K562 (cell line): ENCODE measurements around the gene DENND6B. TPM values are rescaled to one million over a fixed set of nuclear protein-coding genes. Genes with fewer than 3 reads are reported as not detected.

ENCODE experiments used
- ARNT ChIP-seq, 2 experiments: fragments of 450-650 bp; IDR thresholded peaks; 2 replicates each; pipeline ENCODE4 v1.6.1; 2016; ENCODE audit warnings: mild to moderate bottlenecking in 1 of 2
- ELF1 ChIP-seq: fragments of 200-800 bp; sonication (Bioruptor generic); IDR thresholded peaks from 2 replicates; pipeline ENCODE4 v1.6.1; 2016; ENCODE audit warnings: missing genetic modification characterization, missing compliant biosample characterization
- EWSR1 ChIP-seq: fragments of 450-650 bp; IDR thresholded peaks from 2 replicates; pipeline ENCODE4 v1.6.1; 2018; ENCODE audit warnings: borderline replicate concordance, mild to moderate bottlenecking, low read depth, moderate library complexity; ENCODE audit not compliant: partially characterized antibody
- FOS ChIP-seq: IDR thresholded peaks from 3 replicates; pipeline ENCODE4 v1.6.1; 2011; ENCODE audit not compliant: insufficient read length; ENCODE audit errors: extremely low read depth
- KLF6 ChIP-seq: fragments of 250-450 bp; sonication (Bioruptor Pico); IDR thresholded peaks from 2 replicates; pipeline ENCODE4 v1.4.0; 2020; ENCODE audit warnings: mild to moderate bottlenecking, moderate library complexity, borderline replicate concordance
- MAFF ChIP-seq: IDR thresholded peaks from 2 replicates; pipeline ENCODE4 v1.6.1; 2012; ENCODE audit warnings: low read length, improper control_type of control experiment
- MAZ ChIP-seq, 2 experiments: fragments of 450-650 bp in 1 of 2; sonication (generic) in 1 of 2; formaldehyde crosslinking; IDR thresholded peaks in 1 of 2; conservative IDR thresholded peaks in 1 of 2; 2 replicates each; pipeline versions ENCODE4 v1.4.0 to v1.5.0; 2020; ENCODE audit warnings: mild to moderate bottlenecking in 1 of 2, missing genetic modification reagents in 1 of 2
- MCM7 ChIP-seq, 2 experiments: fragments of 450-650 bp; IDR thresholded peaks; 2 replicates each; pipeline ENCODE4 v1.6.1; 2016 to 2018
- NFIC ChIP-seq: fragments of 450-650 bp; IDR thresholded peaks from 2 replicates; pipeline ENCODE4 v1.6.1; 2017; ENCODE audit warnings: mild to moderate bottlenecking, inconsistent platforms
- PHF20 ChIP-seq: fragments of 450-650 bp; IDR thresholded peaks from 2 replicates; pipeline ENCODE4 v1.6.1; 2018; ENCODE audit not compliant: partially characterized antibody
- POLR3G ChIP-seq: IDR thresholded peaks from 2 replicates; pipeline ENCODE4 v1.6.1; 2011; ENCODE audit not compliant: insufficient read length, insufficient replicate concordance; ENCODE audit errors: extremely low read depth
- SRF ChIP-seq, 2 experiments: fragments of 250-450, 450-650 bp in 1 of 2; sonication (Bioruptor Pico) in 1 of 2; sonication (generic) in 1 of 2; formaldehyde crosslinking; IDR thresholded peaks; 2 replicates each; pipeline versions ENCODE4 v1.5.0 to v1.5.1; 2020 to 2022; ENCODE audit warnings: mild to moderate bottlenecking in 1 of 2, missing genetic modification reagents in 1 of 2
- TOE1 ChIP-seq, 2 experiments: fragments of 450-650 bp in 1 of 2; sonication (generic) in 1 of 2; formaldehyde crosslinking in 1 of 2; IDR thresholded peaks; 2 replicates each; pipeline versions ENCODE4 v1.7.1 to v1.8.0; 2016 to 2022; ENCODE audit warnings: borderline replicate concordance in 2 of 2, mild to moderate bottlenecking in 2 of 2, antibody characterized with exemption in 1 of 2, inconsistent platforms in 1 of 2, low read depth in 1 of 2, missing genetic modification reagents in 1 of 2, moderate library complexity in 1 of 2
- XRCC3 ChIP-seq: fragments of 450-650 bp; IDR thresholded peaks from 2 replicates; pipeline ENCODE4 v1.6.1; 2017; ENCODE audit warnings: mild to moderate bottlenecking, moderate library complexity
- XRCC4 ChIP-seq: IDR thresholded peaks from one replicate; pipeline ENCODE4 v1.6.1; 2011; ENCODE audit not compliant: insufficient read depth, insufficient read length; ENCODE audit errors: extremely low read depth
- ZKSCAN1 ChIP-seq: fragments of 150-350 bp; IDR thresholded peaks from 2 replicates; pipeline ENCODE4 v1.6.1; 2016; ENCODE audit warnings: low read depth, low read length
- ZNF224 ChIP-seq: sonication (generic); formaldehyde crosslinking; IDR thresholded peaks from 2 replicates; pipeline ENCODE4 v1.8.0; 2022; ENCODE audit warnings: mild to moderate bottlenecking, missing genetic modification reagents
- ZSCAN32 ChIP-seq: fragments of 450-650 bp; formaldehyde crosslinking; IDR thresholded peaks from 2 replicates; pipeline ENCODE4 v1.4.0; 2020; ENCODE audit warnings: mild to moderate bottlenecking, moderate library complexity
- polyA plus RNA-seq, 8 experiments: library from polyadenylated mRNA; depleted of rRNA in 4 of 8; stranded (reverse) in 5 of 8; unstranded in 3 of 8; fragments of >200 nt; fragmentation: Nextera tagmentation in 2 of 8; fragmentation: Illumina TruSeq in 1 of 8; extraction: Ambion mirVana in 2 of 8; extraction: Trizol in 1 of 8; gene quantifications; 2 replicates each; pipeline versions ENCODE4 v1.2.1 to v1.2.3, GENCODE V29; 2011 to 2014; ENCODE audit warnings: inconsistent platforms in 1 of 8, missing spikeins in 1 of 8
- total RNA-seq, 7 experiments: library from RNA; depleted of rRNA in 6 of 7; stranded (reverse); fragments of >200 nt in 6 of 7; fragmentation: Illumina TruSeq in 2 of 7; extraction: Trizol in 2 of 7; gene quantifications; 2 replicates each; pipeline versions ENCODE4 v1.2.1 to v1.2.3, GENCODE V29; 2011 to 2021; ENCODE audit warnings: low replicate concordance in 1 of 7
- TF ChIP-seq, protein P1 (sequence below), 2 experiments: IDR thresholded peaks; 2 replicates each; pipeline ENCODE4 v1.6.1; 2012; ENCODE audit warnings: improper control_type of control experiment in 2 of 2, low read depth in 2 of 2, low read length in 2 of 2, borderline replicate concordance in 1 of 2
- TF ChIP-seq, protein P2 (sequence below): fragments of 450-650 bp; IDR thresholded peaks from 2 replicates; pipeline ENCODE4 v1.6.1; 2016; ENCODE audit warnings: borderline replicate concordance
- TF ChIP-seq, protein P3 (sequence below): sonication (generic); formaldehyde crosslinking; IDR thresholded peaks from 2 replicates; pipeline ENCODE4 v1.8.1; 2023; ENCODE audit warnings: mild to moderate bottlenecking, missing genetic modification reagents, moderate library complexity
- TF ChIP-seq, protein P4 (sequence below): fragments of 250-450 bp; sonication (Bioruptor Pico); IDR thresholded peaks from 2 replicates; pipeline ENCODE4 v1.8.0; 2022; ENCODE audit warnings: inconsistent platforms

Gene DENND6B
- total and polyA plus RNA-seq, 9 of the 15 experiments (the other 6 are each of a cell fraction or from before 2014, with no cell fraction given) = 0.07 to 3.7 (median 1.5) TPM

DNA sequence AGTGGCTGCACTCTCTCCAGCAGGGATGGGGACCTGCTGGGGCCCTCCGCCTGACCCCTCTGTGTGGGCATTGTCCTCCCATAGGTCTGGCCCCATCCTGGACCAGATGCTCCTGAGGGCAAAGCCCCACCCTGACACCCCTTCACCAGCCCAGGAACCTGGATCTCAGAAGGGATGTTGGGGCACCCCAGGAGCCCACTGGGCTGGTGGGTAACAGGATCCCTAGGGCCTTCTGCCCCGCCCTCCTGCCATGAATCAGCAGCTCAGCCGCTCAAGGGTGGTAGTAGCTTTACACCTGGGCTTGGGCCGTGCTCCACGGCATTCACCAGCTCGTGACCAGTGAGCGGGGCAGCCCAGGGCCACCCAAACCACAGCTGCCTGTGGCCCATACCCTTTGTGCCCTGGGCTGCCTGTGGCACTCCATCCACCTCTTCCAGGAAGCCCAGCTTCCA lies 64.3 kb downstream of the DENND6B start (continued):
- TF ChIP-seq, protein P1, sequence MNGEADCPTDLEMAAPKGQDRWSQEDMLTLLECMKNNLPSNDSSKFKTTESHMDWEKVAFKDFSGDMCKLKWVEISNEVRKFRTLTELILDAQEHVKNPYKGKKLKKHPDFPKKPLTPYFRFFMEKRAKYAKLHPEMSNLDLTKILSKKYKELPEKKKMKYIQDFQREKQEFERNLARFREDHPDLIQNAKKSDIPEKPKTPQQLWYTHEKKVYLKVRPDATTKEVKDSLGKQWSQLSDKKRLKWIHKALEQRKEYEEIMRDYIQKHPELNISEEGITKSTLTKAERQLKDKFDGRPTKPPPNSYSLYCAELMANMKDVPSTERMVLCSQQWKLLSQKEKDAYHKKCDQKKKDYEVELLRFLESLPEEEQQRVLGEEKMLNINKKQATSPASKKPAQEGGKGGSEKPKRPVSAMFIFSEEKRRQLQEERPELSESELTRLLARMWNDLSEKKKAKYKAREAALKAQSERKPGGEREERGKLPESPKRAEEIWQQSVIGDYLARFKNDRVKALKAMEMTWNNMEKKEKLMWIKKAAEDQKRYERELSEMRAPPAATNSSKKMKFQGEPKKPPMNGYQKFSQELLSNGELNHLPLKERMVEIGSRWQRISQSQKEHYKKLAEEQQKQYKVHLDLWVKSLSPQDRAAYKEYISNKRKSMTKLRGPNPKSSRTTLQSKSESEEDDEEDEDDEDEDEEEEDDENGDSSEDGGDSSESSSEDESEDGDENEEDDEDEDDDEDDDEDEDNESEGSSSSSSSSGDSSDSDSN (IDR thresholded peaks at IDR 0.05; ENCODE audit: borderline replicate concordance in 1 of 2, low read depth in 2 of 2, low read length in 2 of 2) = no peak
- TF ChIP-seq, protein P2, sequence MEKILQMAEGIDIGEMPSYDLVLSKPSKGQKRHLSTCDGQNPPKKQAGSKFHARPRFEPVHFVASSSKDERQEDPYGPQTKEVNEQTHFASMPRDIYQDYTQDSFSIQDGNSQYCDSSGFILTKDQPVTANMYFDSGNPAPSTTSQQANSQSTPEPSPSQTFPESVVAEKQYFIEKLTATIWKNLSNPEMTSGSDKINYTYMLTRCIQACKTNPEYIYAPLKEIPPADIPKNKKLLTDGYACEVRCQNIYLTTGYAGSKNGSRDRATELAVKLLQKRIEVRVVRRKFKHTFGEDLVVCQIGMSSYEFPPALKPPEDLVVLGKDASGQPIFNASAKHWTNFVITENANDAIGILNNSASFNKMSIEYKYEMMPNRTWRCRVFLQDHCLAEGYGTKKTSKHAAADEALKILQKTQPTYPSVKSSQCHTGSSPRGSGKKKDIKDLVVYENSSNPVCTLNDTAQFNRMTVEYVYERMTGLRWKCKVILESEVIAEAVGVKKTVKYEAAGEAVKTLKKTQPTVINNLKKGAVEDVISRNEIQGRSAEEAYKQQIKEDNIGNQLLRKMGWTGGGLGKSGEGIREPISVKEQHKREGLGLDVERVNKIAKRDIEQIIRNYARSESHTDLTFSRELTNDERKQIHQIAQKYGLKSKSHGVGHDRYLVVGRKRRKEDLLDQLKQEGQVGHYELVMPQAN = no peak
- TF ChIP-seq ARNT (IDR thresholded peaks at IDR 0.05) = no peak
- TF ChIP-seq ZKSCAN1 = no peak
- TF ChIP-seq NFIC = no peak
- TF ChIP-seq KLF6 (CRISPR knock-in tag) = no peak
- TF ChIP-seq, protein P3, sequence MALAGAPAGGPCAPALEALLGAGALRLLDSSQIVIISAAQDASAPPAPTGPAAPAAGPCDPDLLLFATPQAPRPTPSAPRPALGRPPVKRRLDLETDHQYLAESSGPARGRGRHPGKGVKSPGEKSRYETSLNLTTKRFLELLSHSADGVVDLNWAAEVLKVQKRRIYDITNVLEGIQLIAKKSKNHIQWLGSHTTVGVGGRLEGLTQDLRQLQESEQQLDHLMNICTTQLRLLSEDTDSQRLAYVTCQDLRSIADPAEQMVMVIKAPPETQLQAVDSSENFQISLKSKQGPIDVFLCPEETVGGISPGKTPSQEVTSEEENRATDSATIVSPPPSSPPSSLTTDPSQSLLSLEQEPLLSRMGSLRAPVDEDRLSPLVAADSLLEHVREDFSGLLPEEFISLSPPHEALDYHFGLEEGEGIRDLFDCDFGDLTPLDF (CRISPR knock-in tag) = no peak
- TF ChIP-seq EWSR1 = no peak
- no peak for TF ChIP-seq ZNF224
- TF ChIP-seq XRCC3 = no peak
- TF ChIP-seq POLR3G = no peak
- TF ChIP-seq MAFF = no peak
- no peak for TF ChIP-seq MCM7 (IDR thresholded peaks at IDR 0.05)
- TF ChIP-seq ZSCAN32 (CRISPR knock-in tag) = no peak
- no peak for TF ChIP-seq XRCC4
- no peak for TF ChIP-seq TOE1 (IDR thresholded peaks at IDR 0.05; ENCODE audit: borderline replicate concordance)
- no peak for TF ChIP-seq TOE1 (CRISPR knock-in tag; IDR thresholded peaks at IDR 0.05; ENCODE audit: borderline replicate concordance, low read depth)
- peak in 1 of 2 experiments; percentile 54; a peak in 1 of 4 replicates for TF ChIP-seq SRF (CRISPR knock-in tag; IDR thresholded peaks at IDR 0.05)
- no peak for TF ChIP-seq FOS
- TF ChIP-seq, protein P4, sequence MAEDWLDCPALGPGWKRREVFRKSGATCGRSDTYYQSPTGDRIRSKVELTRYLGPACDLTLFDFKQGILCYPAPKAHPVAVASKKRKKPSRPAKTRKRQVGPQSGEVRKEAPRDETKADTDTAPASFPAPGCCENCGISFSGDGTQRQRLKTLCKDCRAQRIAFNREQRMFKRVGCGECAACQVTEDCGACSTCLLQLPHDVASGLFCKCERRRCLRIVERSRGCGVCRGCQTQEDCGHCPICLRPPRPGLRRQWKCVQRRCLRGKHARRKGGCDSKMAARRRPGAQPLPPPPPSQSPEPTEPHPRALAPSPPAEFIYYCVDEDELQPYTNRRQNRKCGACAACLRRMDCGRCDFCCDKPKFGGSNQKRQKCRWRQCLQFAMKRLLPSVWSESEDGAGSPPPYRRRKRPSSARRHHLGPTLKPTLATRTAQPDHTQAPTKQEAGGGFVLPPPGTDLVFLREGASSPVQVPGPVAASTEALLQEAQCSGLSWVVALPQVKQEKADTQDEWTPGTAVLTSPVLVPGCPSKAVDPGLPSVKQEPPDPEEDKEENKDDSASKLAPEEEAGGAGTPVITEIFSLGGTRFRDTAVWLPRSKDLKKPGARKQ (CRISPR knock-in tag) = no peak
- peak; percentile 39 for TF ChIP-seq PHF20
- TF ChIP-seq ELF1 (tag) = no peak
- 0 out of 4 replicates have a peak, but pooled peaks of 1 of the 2 experiments have one; percentile 17 for TF ChIP-seq MAZ (CRISPR knock-in tag; conservative IDR thresholded peaks at IDR 0.05 in 1 of 2, IDR thresholded peaks at IDR 0.05 in 1 of 2)
